Mesothelial cell of epicardium (in vitro differentiated cells): Measurements from ENCODE around the gene CDKL4. TPM values are rescaled to one million over a fixed set of nuclear protein-coding genes. Genes with fewer than 3 reads are reported as not detected.

Experiments used
- DNase-seq, 2 experiments: peaks; one replicate each; pipeline ENCODE4 v3.0.0; 2021; ENCODE audit warnings: low spot score in 2 of 2; ENCODE audit not compliant: unreplicated experiment in 2 of 2
- H3K27ac Mint-ChIP-seq: 2 replicates; pipeline ENCODE4 v1.8.0; 2021; ENCODE audit warnings: mixed read lengths
- H3K27me3 Mint-ChIP-seq: 2 replicates; pipeline ENCODE4 v1.8.0; 2021; ENCODE audit warnings: low read depth, mixed read lengths
- H3K36me3 Mint-ChIP-seq: 2 replicates; pipeline ENCODE4 v1.8.0; 2021; ENCODE audit warnings: mixed read lengths
- H3K4me1 Mint-ChIP-seq: 2 replicates; pipeline ENCODE4 v1.8.0; 2021; ENCODE audit warnings: mixed read lengths
- H3K4me3 Mint-ChIP-seq: 2 replicates; pipeline ENCODE4 v1.8.0; 2021; ENCODE audit warnings: mild to moderate bottlenecking, moderate library complexity, mixed read lengths
- H3K9me3 Mint-ChIP-seq: 2 replicates; pipeline ENCODE4 v1.8.0; 2021; ENCODE audit warnings: mixed read lengths
- CTCF ChIP-seq: fragments of 200-600 bp; sonication (generic); IDR thresholded peaks from one replicate; pipeline ENCODE4 v1.5.0; 2021; ENCODE audit warnings: antibody characterized with exemption; ENCODE audit not compliant: unreplicated experiment
- total RNA-seq: library from RNA; stranded (reverse); gene quantifications from 3 replicates; pipeline ENCODE4 v1.2.1, GENCODE V29; 2021

CDKL4 gene
- total RNA-seq, 1 donor from 2014 or later, result 1.5 TPM

- H3K4me3 Mint-ChIP-seq, result no peak overlapping the region
- no peak for DNase-seq
- peaks cover 20% of the 10 kb centered on the region for H3K9me3 Mint-ChIP-seq
- peaks cover 17% of the 10 kb centered on the region for H3K36me3 Mint-ChIP-seq
- no peak overlapping the region for H3K27ac Mint-ChIP-seq
- peaks cover 14% of the 10 kb centered on the region for H3K4me1 Mint-ChIP-seq
- no peak for TF ChIP-seq CTCF
- H3K27me3 Mint-ChIP-seq, result no peaks in the 10 kb centered on the region
Observed at GRCh38 chr2:39232141-39232540, 11.6 kb downstream of the CDKL4 start.

GRCh38 chr2:39228413-39229209, 15.2 kb downstream of the CDKL4 start:
- no peak for DNase-seq
- H3K9me3 Mint-ChIP-seq, result no peaks in the 10 kb centered on the region
- no peak overlapping the region for H3K27ac Mint-ChIP-seq
- H3K4me1 Mint-ChIP-seq, result peaks cover 14% of the 10 kb centered on the region
- no peak for TF ChIP-seq CTCF
- no peaks in the 10 kb centered on the region for H3K27me3 Mint-ChIP-seq
- peak overlapping the region; percentile 65 for H3K4me3 Mint-ChIP-seq
- H3K36me3 Mint-ChIP-seq, result no peaks in the 10 kb centered on the region

- H3K4me1 Mint-ChIP-seq, result peaks cover 14% of the 10 kb centered on the region
- no peak overlapping the region for H3K27ac Mint-ChIP-seq
- DNase-seq, result peak; percentile 59 to 82
- H3K27me3 Mint-ChIP-seq, result no peaks in the 10 kb centered on the region
- no peaks in the 10 kb centered on the region for H3K36me3 Mint-ChIP-seq
- TF ChIP-seq CTCF, result peak; percentile 86
- H3K4me3 Mint-ChIP-seq, result peak overlapping the region; percentile 65
- H3K9me3 Mint-ChIP-seq, result no peaks in the 10 kb centered on the region
Observed at GRCh38 chr2:39227628-39228412, 15.9 kb downstream of the CDKL4 start.

GRCh38 chr2:39225567-39225966, 18.2 kb downstream of the CDKL4 start:
- peaks cover 3% of the 10 kb centered on the region for H3K9me3 Mint-ChIP-seq
- TF ChIP-seq CTCF, result no peak
- no peak overlapping the region for H3K27ac Mint-ChIP-seq
- no peak overlapping the region for H3K4me3 Mint-ChIP-seq
- H3K36me3 Mint-ChIP-seq, result no peaks in the 10 kb centered on the region
- H3K27me3 Mint-ChIP-seq, result no peaks in the 10 kb centered on the region
- no peak for DNase-seq
- peaks cover 14% of the 10 kb centered on the region for H3K4me1 Mint-ChIP-seq

GRCh38 chr2:39223909-39224308, 19.9 kb downstream of the CDKL4 start:
- no peak for DNase-seq
- peaks cover 3% of the 10 kb centered on the region for H3K9me3 Mint-ChIP-seq
- H3K36me3 Mint-ChIP-seq, result no peaks in the 10 kb centered on the region
- H3K27me3 Mint-ChIP-seq, result no peaks in the 10 kb centered on the region
- no peak for TF ChIP-seq CTCF
- peaks cover 11% of the 10 kb centered on the region for H3K4me1 Mint-ChIP-seq
- no peak overlapping the region for H3K27ac Mint-ChIP-seq
- no peak overlapping the region for H3K4me3 Mint-ChIP-seq
